Measurements from ENCODE around the gene ADPRH. TPM values are rescaled to one million over a fixed set of nuclear protein-coding genes. Genes with fewer than 3 reads are reported as not detected.
A peak's percentile ranks its signal among the peaks of the same experiment; 100 is the strongest.

ADPRH gene
- total RNA-seq, 1 donor from 2014 or later: 3.9 TPM

- DNase-seq (ENCODE audit: low spot score): no peak
- TF ChIP-seq, protein P1, sequence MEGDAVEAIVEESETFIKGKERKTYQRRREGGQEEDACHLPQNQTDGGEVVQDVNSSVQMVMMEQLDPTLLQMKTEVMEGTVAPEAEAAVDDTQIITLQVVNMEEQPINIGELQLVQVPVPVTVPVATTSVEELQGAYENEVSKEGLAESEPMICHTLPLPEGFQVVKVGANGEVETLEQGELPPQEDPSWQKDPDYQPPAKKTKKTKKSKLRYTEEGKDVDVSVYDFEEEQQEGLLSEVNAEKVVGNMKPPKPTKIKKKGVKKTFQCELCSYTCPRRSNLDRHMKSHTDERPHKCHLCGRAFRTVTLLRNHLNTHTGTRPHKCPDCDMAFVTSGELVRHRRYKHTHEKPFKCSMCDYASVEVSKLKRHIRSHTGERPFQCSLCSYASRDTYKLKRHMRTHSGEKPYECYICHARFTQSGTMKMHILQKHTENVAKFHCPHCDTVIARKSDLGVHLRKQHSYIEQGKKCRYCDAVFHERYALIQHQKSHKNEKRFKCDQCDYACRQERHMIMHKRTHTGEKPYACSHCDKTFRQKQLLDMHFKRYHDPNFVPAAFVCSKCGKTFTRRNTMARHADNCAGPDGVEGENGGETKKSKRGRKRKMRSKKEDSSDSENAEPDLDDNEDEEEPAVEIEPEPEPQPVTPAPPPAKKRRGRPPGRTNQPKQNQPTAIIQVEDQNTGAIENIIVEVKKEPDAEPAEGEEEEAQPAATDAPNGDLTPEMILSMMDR (IDR thresholded peaks at IDR 0.05): no peak
- H3K4me1 Mint-ChIP-seq (ENCODE audit: low read depth): peaks cover 23% of the 10 kb centered on the region
- peak within 1 kb of the TSS; percentile 56 for H3K27ac Mint-ChIP-seq (ENCODE audit: unreplicated experiment)
- no peak within 1 kb of the TSS for H3K4me3 Mint-ChIP-seq (ENCODE audit: unreplicated experiment)
- H3K9me3 Mint-ChIP-seq (ENCODE audit: low read depth): no peaks in the 10 kb centered on the region
- peaks cover 1% of the 10 kb centered on the region for H3K27me3 Mint-ChIP-seq (ENCODE audit: low read depth)
- H3K36me3 Mint-ChIP-seq (ENCODE audit: low read depth): no peaks in the 10 kb centered on the region
Observed at GRCh38 chr3:119597548-119598288, 18.4 kb downstream of the ADPRH start, which contains the start of gene PLA1A. Gene PLA1A (plus strand): TSS chr3:119597885. CDS start chr3:119597914, 29 bp downstream.

DNA sequence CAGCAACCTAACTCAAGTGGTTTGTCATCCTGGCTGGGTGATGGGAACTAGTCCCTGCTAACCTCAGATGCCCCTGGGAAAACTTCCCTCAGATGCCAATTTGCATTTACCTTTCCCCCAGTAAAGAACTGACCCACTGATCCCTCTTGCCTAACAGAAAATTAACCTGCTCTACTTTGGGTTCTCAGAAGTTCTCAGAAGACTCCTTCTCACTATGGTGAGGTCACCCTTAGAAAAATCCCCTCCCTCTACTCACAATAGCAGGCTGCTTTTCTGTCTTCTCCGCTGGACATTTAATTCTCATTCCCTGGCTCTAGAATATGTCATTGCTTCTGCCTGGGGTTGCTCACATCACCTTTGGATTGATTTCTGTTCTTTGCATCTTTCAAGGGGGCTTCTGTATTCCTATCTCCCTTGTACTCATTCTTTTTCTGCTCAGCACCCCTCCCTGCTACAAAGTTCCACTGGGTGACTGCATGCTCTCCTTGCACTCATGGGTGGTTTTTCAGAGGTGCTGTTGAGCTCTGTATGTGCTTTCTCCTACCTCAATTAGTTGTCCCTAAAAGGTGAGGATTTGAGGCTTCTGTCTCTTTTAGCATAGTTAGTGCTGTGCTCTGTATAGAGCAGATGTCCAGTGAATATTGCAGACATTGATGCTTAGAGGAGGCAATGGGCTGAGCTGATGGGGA, 19.3 kb downstream of the ADPRH start:
- no peaks in the 10 kb centered on the region for H3K36me3 Mint-ChIP-seq (ENCODE audit: low read depth)
- TF ChIP-seq, protein P1 (IDR thresholded peaks at IDR 0.05): no peak
- no peak overlapping the region for H3K27ac Mint-ChIP-seq (ENCODE audit: unreplicated experiment)
- H3K9me3 Mint-ChIP-seq (ENCODE audit: low read depth): no peaks in the 10 kb centered on the region
- no peak for DNase-seq (ENCODE audit: low spot score)
- H3K27me3 Mint-ChIP-seq (ENCODE audit: low read depth): peaks cover 1% of the 10 kb centered on the region
- no peak overlapping the region for H3K4me3 Mint-ChIP-seq (ENCODE audit: unreplicated experiment)
- H3K4me1 Mint-ChIP-seq (ENCODE audit: low read depth): peaks cover 23% of the 10 kb centered on the region

DNA sequence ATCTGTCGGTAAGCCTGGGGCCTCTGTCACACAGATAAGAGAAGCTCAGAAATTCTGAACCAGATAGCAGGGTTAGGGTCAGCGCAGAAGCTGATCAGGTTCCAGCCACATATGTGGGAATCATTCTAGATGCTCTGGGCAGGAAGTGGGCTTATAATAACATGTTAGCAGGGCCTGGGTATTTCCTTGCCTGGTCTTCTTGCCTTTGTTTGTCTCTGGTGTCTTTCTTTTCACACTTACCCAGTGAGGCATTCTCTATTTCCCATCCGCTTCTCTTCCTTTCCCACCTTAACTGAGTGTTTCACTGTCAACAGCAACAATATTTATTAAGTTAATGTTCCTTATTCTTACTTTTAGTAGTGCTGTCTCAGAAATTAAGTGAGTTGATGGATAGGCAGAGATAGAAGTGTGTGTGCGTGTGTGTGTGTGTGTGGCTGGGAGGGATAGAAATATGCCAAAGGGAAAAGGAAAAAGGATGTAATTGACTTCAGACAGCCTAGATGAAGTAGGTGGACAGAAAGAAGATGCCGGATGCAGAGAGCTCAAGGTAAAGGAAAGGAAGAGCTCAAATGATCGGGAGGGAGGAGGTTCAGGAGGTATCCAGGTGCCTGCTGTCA, 20.4 kb downstream of the ADPRH start:
- H3K4me1 Mint-ChIP-seq (ENCODE audit: low read depth): peaks cover 23% of the 10 kb centered on the region
- no peak overlapping the region for H3K4me3 Mint-ChIP-seq (ENCODE audit: unreplicated experiment)
- no peak overlapping the region for H3K27ac Mint-ChIP-seq (ENCODE audit: unreplicated experiment)
- no peaks in the 10 kb centered on the region for H3K9me3 Mint-ChIP-seq (ENCODE audit: low read depth)
- no peak for DNase-seq (ENCODE audit: low spot score)
- TF ChIP-seq, protein P1 (IDR thresholded peaks at IDR 0.05): no peak
- peaks cover 1% of the 10 kb centered on the region for H3K27me3 Mint-ChIP-seq (ENCODE audit: low read depth)
- no peaks in the 10 kb centered on the region for H3K36me3 Mint-ChIP-seq (ENCODE audit: low read depth)

DNA sequence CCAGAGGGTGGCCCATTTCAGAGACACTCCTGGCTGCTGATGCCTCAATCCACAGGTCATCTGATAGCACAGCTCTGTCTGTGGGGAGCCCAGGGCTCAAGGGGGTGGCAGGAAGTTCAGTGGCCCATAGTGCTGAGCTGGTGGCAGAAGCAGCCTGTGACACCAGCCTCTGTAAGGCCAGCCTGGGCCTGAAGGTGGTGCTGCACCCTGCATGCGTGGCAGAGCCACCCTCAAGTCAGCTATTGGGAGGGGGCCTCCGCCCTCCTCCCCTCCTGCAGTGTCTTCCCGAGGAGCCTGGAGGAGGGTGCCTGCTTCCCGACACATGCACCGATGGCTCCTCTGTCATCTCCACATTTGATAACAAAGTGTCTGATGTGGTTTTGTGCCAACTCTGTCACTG, 21.4 kb downstream of the ADPRH start:
- peaks cover 1% of the 10 kb centered on the region for H3K27me3 Mint-ChIP-seq (ENCODE audit: low read depth)
- TF ChIP-seq, protein P1 (IDR thresholded peaks at IDR 0.05): peak; percentile 45
- H3K27ac Mint-ChIP-seq (ENCODE audit: unreplicated experiment): no peak overlapping the region
- no peak overlapping the region for H3K4me3 Mint-ChIP-seq (ENCODE audit: unreplicated experiment)
- no peak for DNase-seq (ENCODE audit: low spot score)
- H3K4me1 Mint-ChIP-seq (ENCODE audit: low read depth): peaks cover 20% of the 10 kb centered on the region
- H3K36me3 Mint-ChIP-seq (ENCODE audit: low read depth): no peaks in the 10 kb centered on the region
- H3K9me3 Mint-ChIP-seq (ENCODE audit: low read depth): no peaks in the 10 kb centered on the region

- Mint-ChIP-seq H3K27me3 (ENCODE audit: low read depth) (peaks cover 1% of the 10 kb centered on the region), H3K27ac (ENCODE audit: unreplicated experiment) (no peak overlapping the region), H3K4me1 (ENCODE audit: low read depth) (peaks cover 16% of the 10 kb centered on the region), H3K36me3 (ENCODE audit: low read depth) (no peaks in the 10 kb centered on the region), H3K4me3 (ENCODE audit: unreplicated experiment) (no peak overlapping the region), H3K9me3 (ENCODE audit: low read depth) (no peaks in the 10 kb centered on the region)
- TF ChIP-seq, protein P1 (IDR thresholded peaks at IDR 0.05): no peak
- no peak for DNase-seq (ENCODE audit: low spot score)
Observed at GRCh38 chr3:119601154-119601553, 21.9 kb downstream of the ADPRH start.
